OCI-LY7 (cell line): Measurements from ENCODE around the gene FMR1NB. TPM values are rescaled to one million over a fixed set of nuclear protein-coding genes. Genes with fewer than 3 reads are reported as not detected.

ENCODE experiments used
- BruUV-seq: library from RNA; stranded (reverse); fragments of 400-500 nt; replicated peaks from 2 replicates; lab custom pipeline; 2021; lab: Mats Ljungman, UMichigan
- CTCF ChIA-PET: fragments of 300-600 bp; sonication (Branson Sonifier 250); formaldehyde crosslinking; loops from one replicate; lab custom pipeline; 2022; ENCODE audit warnings: antibody characterized with exemption; ENCODE audit not compliant: unreplicated experiment; lab: Charles Lee
- POLR2A ChIA-PET: fragments of 300-600 bp; sonication (Branson Sonifier 250); formaldehyde crosslinking; loops from one replicate; lab custom pipeline; 2022; ENCODE audit warnings: antibody characterized with exemption; lab: Charles Lee
- DNase-seq: peaks from one replicate; pipeline ENCODE4 v3.0.0-alpha.2; 2015; ENCODE audit warnings: low spot score
- H2AFZ ChIP-seq: fragments of 200-600 bp; sonication (generic), shearing (Covaris generic); 2 replicates; pipeline ENCODE4 v1.6.1; 2014; ENCODE audit warnings: mild to moderate bottlenecking, antibody characterized with exemption, low read length, moderate library complexity
- H3K27ac ChIP-seq: fragments of 200-600 bp; sonication (generic); 2 replicates; pipeline ENCODE4 v1.5.1; 2014; ENCODE audit warnings: mixed run types, low read depth, mild to moderate bottlenecking, moderate library complexity, low read length, inconsistent platforms; ENCODE audit not compliant: poor library complexity, severe bottlenecking
- H3K36me3 ChIP-seq: fragments of 200-600 bp; sonication (generic); 2 replicates; pipeline ENCODE4 v1.6.1; 2014; ENCODE audit warnings: mild to moderate bottlenecking, antibody characterized with exemption, low read length, moderate library complexity, mixed read lengths; ENCODE audit not compliant: insufficient read depth
- H3K4me1 ChIP-seq: fragments of 200-600 bp; sonication (generic); 2 replicates; pipeline ENCODE4 v1.5.1; 2014; ENCODE audit warnings: mild to moderate bottlenecking, low read length; ENCODE audit not compliant: insufficient read depth, poor library complexity, severe bottlenecking
- H3K4me2 ChIP-seq: fragments of 200-600 bp; sonication (generic); 2 replicates; pipeline ENCODE4 v1.6.1; 2014; ENCODE audit warnings: mild to moderate bottlenecking, low read length
- H3K4me3 ChIP-seq: fragments of 200-600 bp; sonication (generic); 2 replicates; pipeline ENCODE4 v1.5.1; 2014; ENCODE audit warnings: mild to moderate bottlenecking, low read depth, low read length; ENCODE audit not compliant: poor library complexity, severe bottlenecking
- H3K79me2 ChIP-seq: fragments of 200-600 bp; sonication (generic); 2 replicates; pipeline ENCODE4 v1.6.1; 2016; ENCODE audit warnings: low read depth, mild to moderate bottlenecking, low read length, moderate library complexity, mixed read lengths; ENCODE audit not compliant: insufficient read depth
- H3K9me2 ChIP-seq: fragments of 200-600 bp; sonication (generic); 2 replicates; pipeline ENCODE4 v1.6.1; 2016; ENCODE audit warnings: mild to moderate bottlenecking, low read length, mixed read lengths; ENCODE audit not compliant: insufficient read depth
- H3K9me3 ChIP-seq: fragments of 200-600 bp; sonication (generic); 2 replicates; pipeline ENCODE4 v1.6.1; 2014; ENCODE audit warnings: mild to moderate bottlenecking, mixed run types, low read length, mixed read lengths
- H4K20me1 ChIP-seq: fragments of 200-600 bp; sonication (generic); 2 replicates; pipeline ENCODE4 v1.6.1; 2014; ENCODE audit warnings: mild to moderate bottlenecking, antibody characterized with exemption, low read length, moderate library complexity, mixed read lengths; ENCODE audit not compliant: insufficient read depth
- CTCF ChIP-seq: fragments of 200-600 bp; sonication (generic); conservative IDR thresholded peaks from 2 replicates; pipeline ENCODE4 v1.5.1; 2014; ENCODE audit warnings: mild to moderate bottlenecking, antibody characterized with exemption, low read length, moderate library complexity, mixed read lengths
- EZH2phosphoT487 ChIP-seq: fragments of 200-600 bp; sonication (generic); IDR thresholded peaks from 2 replicates; pipeline ENCODE4 v1.6.1; 2018; ENCODE audit warnings: low read depth, borderline replicate concordance, mild to moderate bottlenecking, mixed run types, antibody characterized with exemption, low read length, moderate library complexity, mixed read lengths
- intact Hi-C: fragments of 100-400 bp; cut with micrococcal nuclease; formaldehyde crosslinking; loops from one replicate; pipeline ENCODE4 v1.10.0; 2022; ENCODE audit not compliant: unreplicated experiment
- total RNA-seq, 2 experiments: library from RNA; depleted of rRNA in 1 of 2; stranded (reverse); fragments of >200 nt in 1 of 2; shearing (Covaris generic) in 1 of 2; gene quantifications; 2 replicates each; pipeline ENCODE4 v1.2.3, GENCODE V29; 2014 to 2022

FMR1NB gene
- total RNA-seq, 2 experiments from 2014 or later = not detected

GRCh38 chrX:148051973-148052372 is 70.8 kb downstream of the FMR1NB start:
- Histone ChIP-seq H3K4me1 (no peaks in the 10 kb centered on the region), H3K36me3 (no peaks in the 10 kb centered on the region), H3K4me2 (no peak overlapping the region), H3K4me3 (no peak overlapping the region), H3K9me2 (no peaks in the 10 kb centered on the region), H4K20me1 (no peaks in the 10 kb centered on the region), H2AFZ (no peak overlapping the region), H3K9me3 (no peaks in the 10 kb centered on the region), H3K79me2 (no peaks in the 10 kb centered on the region), H3K27ac (no peak overlapping the region)
- no peak for DNase-seq
- CTCF ChIA-PET = no interaction called here
- no peak for TF ChIP-seq CTCF
- TF ChIP-seq EZH2phosphoT487 = no peak
- intact Hi-C loops = no loop called here
- POLR2A ChIA-PET = no interaction called here
- BruUV-seq = no TSS peak

- H3K4me2 ChIP-seq = no peak overlapping the region
- no peaks in the 10 kb centered on the region for H3K9me3 ChIP-seq
- no peaks in the 10 kb centered on the region for H3K9me2 ChIP-seq
- ChIA-PET POLR2A (no interaction called here), CTCF (no interaction called here)
- no peak for DNase-seq
- no peak overlapping the region for H2AFZ ChIP-seq
- BruUV-seq = no TSS peak
- H4K20me1 ChIP-seq = no peaks in the 10 kb centered on the region
- TF ChIP-seq CTCF (no peak), EZH2phosphoT487 (no peak)
- no peaks in the 10 kb centered on the region for H3K4me1 ChIP-seq
- H3K4me3 ChIP-seq = no peak overlapping the region
- no peaks in the 10 kb centered on the region for H3K79me2 ChIP-seq
- intact Hi-C loops = no loop called here
- no peak overlapping the region for H3K27ac ChIP-seq
- no peaks in the 10 kb centered on the region for H3K36me3 ChIP-seq
Observed at GRCh38 chrX:148067285-148067684, 86.1 kb downstream of the FMR1NB start.

- ChIA-PET CTCF (no interaction called here), POLR2A (interaction anchor here (0.7 kb wide), 2 partner anchors 34 to 1184 kb away, joined by 3 read pairs; no protein-coding TSS in a partner anchor)
- no peaks in the 10 kb centered on the region for H3K79me2 ChIP-seq
Observed at GRCh38 chrX:148069759-148070503, 88.8 kb downstream of the FMR1NB start.

More at GRCh38 chrX:148069759-148070503, 88.8 kb downstream of the FMR1NB start:
- Histone ChIP-seq H2AFZ (no peak overlapping the region), H3K36me3 (no peaks in the 10 kb centered on the region), H3K27ac (no peak overlapping the region), H3K9me3 (no peaks in the 10 kb centered on the region), H4K20me1 (no peaks in the 10 kb centered on the region), H3K4me1 (no peaks in the 10 kb centered on the region), H3K4me2 (no peak overlapping the region), H3K9me2 (no peaks in the 10 kb centered on the region), H3K4me3 (no peak overlapping the region)
- TF ChIP-seq CTCF (no peak), EZH2phosphoT487 (no peak)
- DNase-seq = peak; percentile 8
- intact Hi-C loops = no loop called here
- no TSS peak for BruUV-seq
